ENCODE results near the gene COL5A1.

COL5A1 gene

GRCh38 chr9:134618833-134619447 lies 22.7 kb upstream of the COL5A1 start:
- H3K4me1 Mint-ChIP-seq (ENCODE audit: low read depth): no peaks in the 10 kb centered on the region
- no peaks in the 10 kb centered on the region for H3K9me3 Mint-ChIP-seq
- H3K36me3 Mint-ChIP-seq (ENCODE audit: low read depth): no peaks in the 10 kb centered on the region
- no peak overlapping the region for H3K4me3 Mint-ChIP-seq
- no peak overlapping the region for H3K27ac Mint-ChIP-seq
- H3K27me3 Mint-ChIP-seq (ENCODE audit: low read depth): no peaks in the 10 kb centered on the region

- Mint-ChIP-seq H3K4me1 (ENCODE audit: low read depth) (no peaks in the 10 kb centered on the region), H3K27ac (no peak overlapping the region), H3K9me3 (no peaks in the 10 kb centered on the region), H3K4me3 (no peak overlapping the region), H3K36me3 (ENCODE audit: low read depth) (no peaks in the 10 kb centered on the region), H3K27me3 (ENCODE audit: low read depth) (no peaks in the 10 kb centered on the region)
These were observed 22.1 kb upstream of the COL5A1 start for GRCh38 chr9:134619448-134619982.

GRCh38 chr9:134619983-134620661 lies 21.5 kb upstream of the COL5A1 start:
- Mint-ChIP-seq H3K27me3 (ENCODE audit: low read depth) (no peaks in the 10 kb centered on the region), H3K4me1 (ENCODE audit: low read depth) (no peaks in the 10 kb centered on the region), H3K36me3 (ENCODE audit: low read depth) (no peaks in the 10 kb centered on the region), H3K9me3 (no peaks in the 10 kb centered on the region), H3K27ac (no peak overlapping the region), H3K4me3 (no peak overlapping the region)

GRCh38 chr9:134620751-134621557 lies 20.6 kb upstream of the COL5A1 start:
- Mint-ChIP-seq H3K36me3 (ENCODE audit: low read depth) (no peaks in the 10 kb centered on the region), H3K4me1 (ENCODE audit: low read depth) (no peaks in the 10 kb centered on the region), H3K9me3 (no peaks in the 10 kb centered on the region), H3K27ac (no peak overlapping the region), H3K27me3 (ENCODE audit: low read depth) (no peaks in the 10 kb centered on the region), H3K4me3 (no peak overlapping the region)

GRCh38 chr9:134621558-134622110 lies 20.0 kb upstream of the COL5A1 start:
- Mint-ChIP-seq H3K27ac (no peak overlapping the region), H3K4me3 (no peak overlapping the region), H3K9me3 (no peaks in the 10 kb centered on the region), H3K27me3 (ENCODE audit: low read depth) (no peaks in the 10 kb centered on the region), H3K36me3 (ENCODE audit: low read depth) (no peaks in the 10 kb centered on the region), H3K4me1 (ENCODE audit: low read depth) (no peaks in the 10 kb centered on the region)

- Mint-ChIP-seq H3K36me3 (ENCODE audit: low read depth) (no peaks in the 10 kb centered on the region), H3K27me3 (ENCODE audit: low read depth) (no peaks in the 10 kb centered on the region), H3K4me1 (ENCODE audit: low read depth) (no peaks in the 10 kb centered on the region), H3K4me3 (no peak overlapping the region), H3K9me3 (no peaks in the 10 kb centered on the region), H3K27ac (no peak overlapping the region)
These were observed 18.7 kb upstream of the COL5A1 start for GRCh38 chr9:134622896-134623257.

GRCh38 chr9:134623258-134624066 lies 18.1 kb upstream of the COL5A1 start:
- no peaks in the 10 kb centered on the region for H3K4me1 Mint-ChIP-seq (ENCODE audit: low read depth)
- no peaks in the 10 kb centered on the region for H3K27me3 Mint-ChIP-seq (ENCODE audit: low read depth)
- H3K36me3 Mint-ChIP-seq (ENCODE audit: low read depth): no peaks in the 10 kb centered on the region
- no peak overlapping the region for H3K4me3 Mint-ChIP-seq
- H3K27ac Mint-ChIP-seq: no peak overlapping the region
- H3K9me3 Mint-ChIP-seq: no peaks in the 10 kb centered on the region

- Mint-ChIP-seq H3K27me3 (ENCODE audit: low read depth) (no peaks in the 10 kb centered on the region), H3K27ac (no peak overlapping the region), H3K4me3 (no peak overlapping the region), H3K9me3 (no peaks in the 10 kb centered on the region), H3K36me3 (ENCODE audit: low read depth) (no peaks in the 10 kb centered on the region), H3K4me1 (ENCODE audit: low read depth) (no peaks in the 10 kb centered on the region)
These were observed 17.4 kb upstream of the COL5A1 start for GRCh38 chr9:134624137-134624591.

GRCh38 chr9:134624621-134625181 lies 16.9 kb upstream of the COL5A1 start:
- H3K9me3 Mint-ChIP-seq: no peaks in the 10 kb centered on the region
- no peaks in the 10 kb centered on the region for H3K4me1 Mint-ChIP-seq (ENCODE audit: low read depth)
- H3K36me3 Mint-ChIP-seq (ENCODE audit: low read depth): no peaks in the 10 kb centered on the region
- H3K27ac Mint-ChIP-seq: no peak overlapping the region
- H3K4me3 Mint-ChIP-seq: no peak overlapping the region
- no peaks in the 10 kb centered on the region for H3K27me3 Mint-ChIP-seq (ENCODE audit: low read depth)

GRCh38 chr9:134625361-134626068 lies 16.1 kb upstream of the COL5A1 start:
- H3K27ac Mint-ChIP-seq: no peak overlapping the region

GRCh38 chr9:134626069-134626423 lies 15.6 kb upstream of the COL5A1 start:
- Mint-ChIP-seq H3K9me3 (no peaks in the 10 kb centered on the region), H3K27ac (no peak overlapping the region), H3K4me3 (no peak overlapping the region), H3K4me1 (ENCODE audit: low read depth) (no peaks in the 10 kb centered on the region), H3K36me3 (ENCODE audit: low read depth) (no peaks in the 10 kb centered on the region), H3K27me3 (ENCODE audit: low read depth) (no peaks in the 10 kb centered on the region)

More at GRCh38 chr9:134625361-134626068, 16.1 kb upstream of the COL5A1 start:
- Mint-ChIP-seq H3K27me3 (ENCODE audit: low read depth) (no peaks in the 10 kb centered on the region), H3K36me3 (ENCODE audit: low read depth) (no peaks in the 10 kb centered on the region), H3K4me3 (no peak overlapping the region), H3K4me1 (ENCODE audit: low read depth) (no peaks in the 10 kb centered on the region), H3K9me3 (no peaks in the 10 kb centered on the region)

- Mint-ChIP-seq H3K27ac (no peak overlapping the region), H3K9me3 (no peaks in the 10 kb centered on the region), H3K36me3 (ENCODE audit: low read depth) (no peaks in the 10 kb centered on the region), H3K4me1 (ENCODE audit: low read depth) (no peaks in the 10 kb centered on the region), H3K27me3 (ENCODE audit: low read depth) (no peaks in the 10 kb centered on the region), H3K4me3 (no peak overlapping the region)
These were observed 14.8 kb upstream of the COL5A1 start for GRCh38 chr9:134626571-134627416.
